Hepatocyte (in vitro differentiated cells): ENCODE results near the gene RHOT2. TPM values are rescaled to one million over a fixed set of nuclear protein-coding genes. Genes with fewer than 3 reads are reported as not detected.
A peak's percentile ranks its signal among the peaks of the same experiment; 100 is the strongest.

Experiments
- DNase-seq: peaks from one replicate; pipeline ENCODE4 v3.0.0-alpha.2; 2016; ENCODE audit warnings: low spot score
- H2AFZ ChIP-seq: fragments of 200-600 bp; sonication (generic); 2 replicates; pipeline ENCODE4 v1.6.0; 2016; ENCODE audit warnings: antibody characterized with exemption, mild to moderate bottlenecking
- H3K27ac ChIP-seq: fragments of 200-600 bp; sonication (generic); 2 replicates; pipeline ENCODE4 v1.5.1; 2016; ENCODE audit warnings: mild to moderate bottlenecking
- H3K27me3 ChIP-seq: fragments of 200-600 bp; sonication (generic); 2 replicates; pipeline ENCODE4 v1.6.1; 2016
- H3K36me3 ChIP-seq: fragments of 200-600 bp; sonication (generic); replicated peaks from 2 replicates; pipeline ENCODE4 v1.5.1; 2016; ENCODE audit warnings: low read depth; ENCODE audit not compliant: insufficient read depth
- H3K4me1 ChIP-seq: fragments of 200-600 bp; sonication (generic); 2 replicates; pipeline ENCODE4 v1.5.1; 2016; ENCODE audit warnings: mild to moderate bottlenecking, moderate library complexity; ENCODE audit not compliant: insufficient read depth
- H3K4me2 ChIP-seq: fragments of 200-600 bp; sonication (generic); 2 replicates; pipeline ENCODE4 v1.6.0; 2016
- H3K4me3 ChIP-seq: fragments of 200-600 bp; sonication (generic); 2 replicates; pipeline ENCODE4 v1.5.1; 2016; ENCODE audit warnings: mild to moderate bottlenecking
- H3K79me2 ChIP-seq: fragments of 200-600 bp; sonication (generic); 2 replicates; pipeline ENCODE4 v1.6.0; 2017; ENCODE audit warnings: mild to moderate bottlenecking
- H3K9me2 ChIP-seq: fragments of 200-600 bp; sonication (generic); replicated peaks from 2 replicates; pipeline ENCODE4 v1.6.0; 2017; ENCODE audit warnings: mild to moderate bottlenecking; ENCODE audit not compliant: insufficient read depth
- H3K9me3 ChIP-seq: fragments of 200-600 bp; sonication (generic); 2 replicates; pipeline ENCODE4 v1.5.1; 2016; ENCODE audit warnings: low read depth, mild to moderate bottlenecking
- H4K20me1 ChIP-seq: fragments of 200-600 bp; sonication (generic); 2 replicates; pipeline ENCODE4 v1.6.0; 2016; ENCODE audit warnings: mild to moderate bottlenecking; ENCODE audit not compliant: insufficient read depth, poor library complexity, severe bottlenecking
- CTCF ChIP-seq: fragments of 200-600 bp; sonication (generic); IDR thresholded peaks from 2 replicates; pipeline ENCODE4 v1.5.1; 2016; ENCODE audit warnings: antibody characterized with exemption, mild to moderate bottlenecking; ENCODE audit not compliant: poor library complexity
- EZH2 ChIP-seq: fragments of 200-600 bp; sonication (generic); IDR thresholded peaks from 2 replicates; pipeline ENCODE4 v1.6.1; 2016; ENCODE audit warnings: antibody characterized with exemption, mild to moderate bottlenecking, borderline replicate concordance
- EZH2phosphoT487 ChIP-seq: fragments of 200-600 bp; sonication (generic); IDR thresholded peaks from one replicate; pipeline ENCODE4 v1.6.1; 2018; ENCODE audit warnings: antibody characterized with exemption, mild to moderate bottlenecking, low read depth, moderate library complexity; ENCODE audit not compliant: unreplicated experiment, severe bottlenecking
- WGBS: methylation state at CpG from one replicate; pipeline ENCODE4 v1.1.6; 2016; ENCODE audit warnings: low lambda C conversion rate; ENCODE audit errors: missing lambda C conversion rate; 5-methylcytosine and 5-hydroxymethylcytosine counted together
- polyA plus RNA-seq: library from polyadenylated mRNA; unstranded; fragments of >200 nt; fragmentation: Nextera tagmentation; extraction: Ambion mirVana; gene quantifications from 2 replicates; pipeline ENCODE4 v1.2.1, GENCODE V29; 2016
- total RNA-seq: library from RNA; depleted of rRNA; stranded (reverse); fragments of >200 nt; gene quantifications from 2 replicates; pipeline ENCODE4 v1.2.3, GENCODE V29; 2014

RHOT2 gene
- total and polyA plus RNA-seq, 2 experiments from 2014 or later = 63.2 to 158 TPM

- H3K9me2 ChIP-seq = no peaks in the 10 kb centered on the region
- H3K36me3 ChIP-seq = no peaks in the 10 kb centered on the region
- H2AFZ ChIP-seq = no peak overlapping the region
- H3K79me2 ChIP-seq = peaks cover 32% of the 10 kb centered on the region
- H3K27ac ChIP-seq = no peak overlapping the region
- no peaks in the 10 kb centered on the region for H3K27me3 ChIP-seq
- H3K4me1 ChIP-seq = peaks cover 32% of the 10 kb centered on the region
- no peak for DNase-seq
- no peaks in the 10 kb centered on the region for H3K9me3 ChIP-seq
- peak overlapping the region; percentile 98 for H3K4me2 ChIP-seq
- 90% methylated on average over 36 of the region's 36 CpGs for WGBS
- no peak overlapping the region for H3K4me3 ChIP-seq
- H4K20me1 ChIP-seq = peaks cover 27% of the 10 kb centered on the region
- no peak for TF ChIP-seq CTCF
- no peak for TF ChIP-seq EZH2phosphoT487
- TF ChIP-seq EZH2 = no peak
These were observed 14.8 kb downstream of the RHOT2 start for GRCh38 chr16:682493-683395.

- Histone ChIP-seq H3K4me3 (peak overlapping the region; percentile 57), H3K4me1 (peaks cover 32% of the 10 kb centered on the region), H3K79me2 (peaks cover 33% of the 10 kb centered on the region), H3K27me3 (no peaks in the 10 kb centered on the region), H3K4me2 (peak overlapping the region; percentile 98), H4K20me1 (peaks cover 27% of the 10 kb centered on the region), H3K36me3 (no peaks in the 10 kb centered on the region), H3K9me3 (no peaks in the 10 kb centered on the region), H3K9me2 (no peaks in the 10 kb centered on the region), H3K27ac (peak overlapping the region; percentile 65), H2AFZ (peak overlapping the region; percentile 39)
- 22% methylated on average over 48 of the region's 57 CpGs for WGBS
- DNase-seq = peak; percentile 43
- TF ChIP-seq EZH2 (no peak), CTCF (no peak), EZH2phosphoT487 (no peak)
These were observed 15.6 kb downstream of the RHOT2 start for GRCh38 chr16:683396-684070.

GRCh38 chr16:684071-684794 is 16.3 kb downstream of the RHOT2 start, which contains the start of gene JMJD8:
Gene JMJD8 (minus strand): TSS chr16:684334. CDS start chr16:684319, 15 bp downstream.
- TF ChIP-seq EZH2 = no peak
- TF ChIP-seq EZH2phosphoT487 = no peak
- TF ChIP-seq CTCF = no peak
- peaks cover 27% of the 10 kb centered on the region for H4K20me1 ChIP-seq
- peak within 1 kb of the TSS; percentile 81 for H3K27ac ChIP-seq
- peak within 1 kb of the TSS; percentile 98 for H3K4me2 ChIP-seq
- H3K36me3 ChIP-seq = no peaks in the 10 kb centered on the region
- H3K9me2 ChIP-seq = no peaks in the 10 kb centered on the region
- peak within 1 kb of the TSS; percentile 56 for H2AFZ ChIP-seq
- no peaks in the 10 kb centered on the region for H3K9me3 ChIP-seq
- DNase-seq = peak; percentile 98
- no peaks in the 10 kb centered on the region for H3K27me3 ChIP-seq
- H3K4me1 ChIP-seq = peaks cover 31% of the 10 kb centered on the region
- 20% methylated on average over 44 of the region's 91 CpGs for WGBS
- peaks cover 40% of the 10 kb centered on the region for H3K79me2 ChIP-seq
- peak within 1 kb of the TSS; percentile 57 for H3K4me3 ChIP-seq
